Pulmonary artery endothelial cell (primary cell): ENCODE results near the gene LAMTOR4. TPM values are rescaled to one million over a fixed set of nuclear protein-coding genes. Genes with fewer than 3 reads are reported as not detected.
A peak's percentile ranks its signal among the peaks of the same experiment; 100 is the strongest.
"Not testable (repeated sequence)": the region's sequence is repeated elsewhere in the genome, so short reads cannot be mapped to it uniquely, and the experiment has no call there.

Experiments
- DNase-seq: peaks from one replicate; pipeline ENCODE4 v3.0.0-alpha.2; 2011; ENCODE audit warnings: low read depth, low spot score
- total RNA-seq: library from RNA; depleted of rRNA; stranded (reverse); fragments of >200 nt; gene quantifications from 2 replicates; pipeline ENCODE4 v1.2.3, GENCODE V29; 2014

The LAMTOR4 gene
- total RNA-seq, 1 donor from 2014 or later, result 109 TPM

DNA sequence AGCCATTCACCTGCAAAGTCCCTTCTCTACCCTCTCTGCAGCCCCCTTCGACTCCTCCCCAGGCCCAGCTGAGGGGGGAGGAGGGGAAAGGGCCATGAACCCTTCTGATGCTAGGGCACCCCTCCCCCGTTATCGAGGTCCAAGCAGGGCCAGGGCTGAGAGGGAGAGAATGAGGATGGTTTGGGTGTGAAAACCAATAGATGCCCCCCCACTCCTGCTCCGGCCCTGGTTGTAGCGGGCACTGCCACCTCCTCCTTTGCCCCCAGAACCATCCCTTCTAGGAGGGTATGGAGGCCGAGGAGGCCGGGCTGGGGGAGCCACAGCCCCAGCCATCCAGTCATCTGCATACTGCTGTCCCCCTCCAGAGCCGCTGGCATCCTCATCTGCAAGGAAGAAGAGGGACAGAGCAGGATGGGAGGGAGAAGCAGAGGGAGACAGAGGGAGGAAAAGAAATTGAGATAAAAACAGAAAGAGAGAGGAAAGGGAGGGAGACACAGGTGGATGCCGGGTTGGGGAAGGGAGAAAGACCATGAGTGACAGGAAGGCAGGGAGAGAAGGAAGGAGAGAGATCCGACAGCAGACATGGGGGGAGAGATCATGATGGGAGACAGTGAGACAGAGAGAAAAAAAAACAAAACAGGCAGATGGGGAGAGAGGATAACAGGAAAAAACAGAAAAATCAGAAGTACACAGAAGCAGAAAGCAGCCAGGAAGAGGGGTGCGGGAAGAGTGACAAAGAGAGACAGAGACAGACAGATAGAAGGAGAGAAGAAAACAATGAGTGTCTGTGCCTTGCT, 21.6 kb downstream of the LAMTOR4 start:
- DNase-seq, result no peak

DNA sequence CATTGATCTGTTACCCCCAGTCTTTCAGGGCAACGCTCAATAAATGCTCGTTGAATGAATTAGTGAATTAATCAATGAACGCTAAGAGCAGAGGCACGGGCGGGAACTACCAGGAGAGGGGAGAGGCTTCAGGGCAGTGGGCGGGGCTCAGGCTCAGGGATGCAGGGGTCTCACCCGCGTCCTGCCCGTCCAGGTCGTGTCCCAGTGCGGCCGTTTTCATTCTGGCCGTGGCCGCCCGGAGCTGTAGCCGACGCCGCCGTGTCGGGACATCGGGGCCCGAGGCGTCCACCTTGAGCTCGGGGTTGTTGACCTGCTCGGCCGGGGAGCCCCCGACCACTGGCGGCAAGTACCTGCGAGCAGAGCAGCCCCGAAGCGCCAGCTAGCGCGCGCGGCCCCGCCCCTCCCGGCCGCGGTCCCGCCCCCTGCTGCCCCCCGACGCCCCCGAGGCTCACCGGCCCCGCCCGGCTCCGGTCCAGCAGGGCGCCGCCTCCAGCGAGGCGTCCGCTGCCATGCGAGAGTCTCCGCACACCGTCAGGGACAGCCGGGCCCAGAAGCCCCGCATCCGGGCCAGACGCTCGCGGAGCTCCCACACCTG, 22.5 kb downstream of the LAMTOR4 start:
- DNase-seq, result no peak

DNA sequence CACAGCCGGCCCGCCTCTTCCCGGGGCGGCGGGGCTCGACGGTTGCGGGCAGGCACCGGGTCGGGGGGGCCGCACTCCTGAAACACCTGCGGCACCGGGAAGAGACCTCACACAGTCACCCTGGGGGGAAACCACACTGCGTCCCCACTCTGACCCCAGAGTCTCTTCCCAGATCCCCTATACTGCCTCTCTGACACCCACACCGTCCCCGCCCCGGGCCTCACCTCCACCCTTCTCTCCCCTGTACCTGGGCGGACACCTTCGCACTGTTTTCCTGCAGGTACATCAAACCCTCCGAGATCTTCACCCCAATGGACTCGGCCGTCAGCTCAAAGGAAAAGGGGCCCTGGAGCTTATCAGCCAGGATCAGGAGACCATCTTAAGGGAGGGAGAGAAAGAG, 23.1 kb downstream of the LAMTOR4 start:
- DNase-seq, result no peak

DNA sequence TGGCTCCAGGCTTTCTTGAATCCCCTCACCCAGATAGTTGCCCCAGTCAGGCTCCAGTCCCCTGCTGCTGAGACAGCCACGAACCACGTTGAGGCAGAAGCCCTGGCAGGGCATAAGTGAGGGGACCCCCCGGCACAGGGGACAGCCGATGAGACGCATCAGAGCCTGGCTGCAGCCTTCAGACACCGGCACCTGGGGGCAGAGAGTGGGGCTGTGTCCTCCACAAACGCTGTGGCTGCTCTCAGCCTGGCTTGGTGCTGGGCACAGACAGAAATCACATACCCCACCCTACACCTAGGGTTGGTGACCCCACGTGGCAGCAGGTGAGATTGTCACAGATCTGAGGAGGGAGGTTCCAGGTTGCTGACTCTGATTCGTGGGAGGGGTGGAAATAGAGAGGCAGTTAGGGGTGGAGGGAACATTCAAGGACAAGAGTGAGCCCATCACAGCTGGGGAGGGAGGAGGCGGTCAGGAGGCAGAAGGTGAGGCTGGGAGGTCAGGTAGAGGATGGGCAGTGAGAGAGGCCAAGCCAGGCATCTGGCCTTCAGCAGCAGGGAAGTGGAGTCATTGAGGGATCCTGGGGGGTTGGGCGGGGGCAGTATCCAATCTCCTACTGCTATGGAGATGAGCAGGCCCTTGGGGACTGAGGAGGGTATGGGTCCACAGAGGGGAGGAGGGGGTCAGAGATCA, 25.2 kb downstream of the LAMTOR4 start:
- no peak for DNase-seq

DNA sequence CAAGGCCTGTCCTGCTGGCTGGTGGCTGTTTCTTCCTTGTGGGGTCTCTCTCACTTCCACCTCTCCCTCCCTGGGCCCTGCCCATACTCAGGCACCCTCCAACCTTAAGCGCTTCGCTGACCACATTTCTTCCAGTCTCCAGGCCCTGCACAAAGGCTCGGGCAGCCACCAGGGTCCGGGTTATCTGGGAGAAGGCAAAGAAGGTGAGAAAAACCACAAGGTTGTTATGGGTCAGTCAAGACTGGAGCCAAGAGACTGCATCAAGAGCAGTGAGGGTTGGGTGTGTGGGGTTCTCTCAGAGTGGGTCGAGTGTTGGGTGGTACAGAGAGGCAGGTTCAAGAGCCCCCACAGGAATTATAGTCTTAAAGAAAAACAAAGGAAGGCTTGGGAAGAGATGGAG, 25.9 kb downstream of the LAMTOR4 start:
- DNase-seq, result no peak

DNA sequence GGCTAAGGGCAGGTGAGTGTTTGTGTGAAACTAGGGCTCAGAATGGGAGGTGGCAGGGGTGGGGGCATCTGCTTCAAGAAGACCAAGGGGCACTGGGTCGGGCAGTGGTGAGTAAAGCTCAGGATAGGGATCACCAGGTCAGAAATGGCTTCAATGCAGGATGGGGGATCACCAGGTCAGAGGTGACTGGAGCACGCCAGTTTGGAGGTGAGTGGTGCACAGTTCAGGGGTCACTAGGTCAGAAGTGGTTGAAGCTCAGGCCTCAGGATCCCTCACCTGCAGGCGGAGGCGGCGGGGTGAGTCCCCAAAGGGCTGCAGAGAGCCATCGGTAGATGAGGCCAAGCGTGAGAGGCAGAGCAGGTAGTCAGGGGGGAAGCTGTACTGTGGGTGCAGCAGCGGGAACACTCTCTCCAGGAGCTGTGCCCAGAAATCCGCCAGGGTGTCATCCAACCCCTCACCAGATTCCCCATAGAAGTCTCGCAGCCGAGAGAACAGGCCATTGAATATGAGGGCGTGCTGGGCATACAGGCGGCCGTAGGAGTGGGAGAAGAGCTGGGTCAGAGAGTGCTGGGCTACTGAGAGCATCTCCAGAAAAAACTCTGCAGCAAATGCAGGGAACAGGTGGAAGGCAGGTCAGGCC, 26.7 kb downstream of the LAMTOR4 start:
- DNase-seq, result no peak

DNA sequence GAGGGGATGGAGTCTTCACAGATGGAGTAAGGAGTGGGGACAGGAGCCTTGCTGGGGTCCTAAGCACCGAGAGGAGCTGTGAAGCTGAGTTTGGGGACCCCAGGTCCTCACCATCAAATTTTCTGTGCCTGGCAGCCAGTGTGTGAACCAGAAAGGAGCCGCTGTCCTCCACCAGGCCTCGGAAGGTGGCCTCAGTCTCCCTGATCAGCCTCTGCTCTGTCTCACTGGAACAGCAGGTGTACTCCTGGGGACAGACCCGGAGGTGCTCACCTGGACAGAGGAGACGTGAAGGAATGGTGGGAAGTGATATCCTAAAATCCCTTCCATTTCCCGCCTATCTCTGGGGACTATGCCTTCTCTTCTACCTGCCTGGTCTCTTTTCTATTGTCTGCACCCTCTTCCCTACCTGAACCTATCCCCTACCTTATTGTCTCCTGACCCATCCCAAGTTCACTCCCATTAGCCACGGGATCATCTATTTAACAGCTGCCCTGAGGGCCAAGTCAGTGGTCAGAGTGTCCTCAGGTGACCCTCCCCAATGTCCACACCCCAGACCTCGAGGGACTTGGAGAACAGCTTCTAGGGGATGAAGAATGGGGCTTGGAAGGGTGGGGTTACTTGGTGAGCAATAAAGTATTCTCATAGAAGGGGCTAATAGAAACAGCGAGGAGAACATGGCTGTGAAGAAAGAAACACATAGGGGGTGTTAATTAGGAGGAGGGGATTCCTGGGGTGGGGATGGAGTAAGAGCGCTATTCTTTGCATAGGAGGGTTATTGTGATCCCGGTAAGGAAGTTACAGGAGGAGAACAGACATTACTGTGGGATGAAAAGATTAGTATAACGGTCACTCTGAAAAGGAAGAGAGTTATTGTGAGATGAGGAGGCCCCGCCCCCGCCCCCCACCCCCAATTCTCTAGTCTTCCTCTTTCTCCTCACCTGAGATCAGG, 27.7 kb downstream of the LAMTOR4 start:
- DNase-seq, result no peak

DNA sequence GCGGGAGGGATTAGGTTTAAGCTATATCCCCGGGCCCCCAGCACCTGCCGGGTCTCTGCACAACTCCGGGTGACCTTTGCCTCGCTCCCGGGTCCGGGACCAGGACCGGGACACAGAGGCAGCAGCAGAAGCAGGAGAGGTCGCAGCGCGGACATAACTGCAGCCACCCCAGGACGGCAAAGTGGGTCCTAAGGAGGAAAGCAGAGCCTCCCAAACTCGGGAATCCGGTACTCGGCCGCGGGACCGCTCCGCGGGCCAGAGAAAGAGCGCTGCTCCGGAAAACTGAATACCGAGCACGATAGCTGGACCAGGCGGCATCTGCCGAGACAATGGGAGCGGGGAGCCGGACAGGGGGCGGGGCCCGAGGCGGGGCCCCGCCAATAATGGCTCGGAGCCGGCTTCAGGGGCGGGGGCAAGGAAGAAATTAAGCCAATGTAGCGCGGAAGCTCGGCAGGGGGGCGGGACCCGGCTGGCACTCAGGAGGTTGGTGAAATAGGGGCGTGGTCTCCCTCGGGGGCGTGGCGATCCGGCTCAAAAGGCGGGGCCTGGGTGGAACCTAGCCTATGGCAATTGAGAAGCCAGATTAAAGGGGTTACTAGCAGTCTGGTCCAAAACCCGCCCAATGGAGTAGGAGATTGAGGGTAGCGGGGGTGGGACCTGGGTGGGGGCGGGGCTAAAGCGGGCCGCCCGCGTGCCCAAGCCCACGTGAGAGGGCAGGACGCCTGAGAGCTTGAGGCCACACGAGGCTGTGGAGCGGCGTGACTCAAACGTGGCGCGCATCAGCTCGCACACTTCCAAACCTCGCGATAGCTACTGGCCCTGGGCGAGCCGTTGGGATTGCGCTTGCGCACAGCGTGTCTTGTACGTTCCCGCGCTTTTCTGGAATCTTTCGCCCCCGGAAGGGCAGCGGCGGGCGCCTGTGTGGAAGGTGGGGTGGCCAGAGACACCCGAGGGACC, 28.6 kb downstream of the LAMTOR4 start, which contains the start of the genes GPC2 and STAG3:
Gene GPC2, minus strand, starts transcription at position 337 of the 957 bp plus-strand sequence. Its CDS starts 182 bp downstream, at position 155.
Gene STAG3, plus strand, starts transcription at position 874 of the 957 bp plus-strand sequence. CDS start 2,639 bp downstream, outside the sequence.
- peak; percentile 87 for DNase-seq

DNA sequence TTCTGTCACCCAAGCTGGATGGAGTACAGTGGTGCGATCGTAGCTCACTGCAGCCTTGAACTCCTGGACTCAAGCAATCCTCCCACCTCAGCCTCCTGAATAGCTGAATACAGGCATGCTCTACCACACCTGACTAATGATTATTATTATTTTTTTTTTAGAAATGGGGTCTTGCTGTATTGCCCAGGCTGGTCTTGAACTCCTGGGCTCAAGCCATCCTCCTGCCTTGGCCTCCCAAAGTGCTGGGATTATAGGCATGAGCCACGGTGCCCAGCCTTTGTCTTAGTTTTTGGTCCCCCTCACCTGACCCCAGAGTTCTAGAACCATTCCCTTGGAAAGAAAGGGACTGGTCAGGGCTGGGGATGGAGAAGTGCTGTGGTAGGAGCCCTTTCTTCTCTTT, 31.4 kb downstream of the LAMTOR4 start:
- not testable (repeated sequence) for DNase-seq

DNA sequence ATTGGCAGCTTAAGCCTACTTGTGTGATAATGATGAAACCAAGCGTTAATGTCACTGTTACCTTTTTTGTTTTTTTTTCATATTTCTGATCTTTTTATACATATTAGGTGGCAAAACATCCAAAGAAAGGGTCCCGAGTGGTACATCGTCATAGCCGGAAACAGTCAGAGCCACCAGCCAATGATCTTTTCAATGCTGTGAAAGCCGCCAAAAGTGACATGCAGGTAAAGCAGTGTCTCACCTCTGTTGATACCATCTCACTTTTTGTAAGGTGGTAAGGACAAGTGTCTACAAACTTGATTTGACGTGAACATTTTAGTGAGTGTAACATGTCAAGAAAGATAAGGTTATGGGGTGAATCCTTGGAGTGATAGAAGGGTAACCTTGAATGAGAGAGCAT, 33.9 kb downstream of the LAMTOR4 start:
- not testable (repeated sequence) for DNase-seq

DNA sequence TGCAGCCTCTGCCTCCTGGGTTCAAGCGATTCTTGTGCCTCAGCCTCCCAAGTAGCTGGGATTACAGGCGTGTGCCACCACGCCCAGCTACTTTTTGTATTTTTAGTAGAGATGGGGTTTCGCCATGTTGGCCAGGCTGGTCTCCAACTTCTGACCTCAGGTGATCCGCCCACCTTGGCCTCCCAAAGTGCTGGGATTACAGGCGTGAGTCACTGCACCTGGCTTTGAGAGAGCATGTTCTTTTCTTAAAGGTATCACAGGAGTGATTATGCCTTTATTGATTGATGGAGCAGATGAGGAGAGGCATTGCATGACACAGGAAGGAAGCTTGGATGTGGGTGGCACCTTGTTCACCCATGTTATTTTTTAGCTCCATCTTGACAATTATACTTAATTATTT, 34.4 kb downstream of the LAMTOR4 start:
- not testable (repeated sequence) for DNase-seq

DNA sequence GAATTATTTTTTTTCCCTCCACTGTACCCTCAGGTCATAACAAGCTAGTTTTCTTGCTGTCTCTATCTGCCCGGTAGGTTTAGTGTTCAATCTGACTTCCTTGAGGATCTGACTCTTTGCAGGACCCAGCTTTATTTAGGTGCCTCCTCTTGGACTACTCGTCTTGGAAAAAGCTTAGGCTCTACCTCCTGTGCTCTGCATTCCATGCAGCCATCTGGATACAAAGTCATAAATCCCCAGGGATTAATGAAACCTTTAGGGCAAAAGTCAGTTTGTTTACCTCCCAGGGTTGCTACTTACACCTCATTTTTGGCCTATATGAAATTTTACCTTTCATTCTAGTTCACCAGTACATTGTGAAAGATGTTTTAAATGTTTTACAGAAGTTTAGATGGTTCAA, 37.0 kb downstream of the LAMTOR4 start:
- DNase-seq, result no peak

DNA sequence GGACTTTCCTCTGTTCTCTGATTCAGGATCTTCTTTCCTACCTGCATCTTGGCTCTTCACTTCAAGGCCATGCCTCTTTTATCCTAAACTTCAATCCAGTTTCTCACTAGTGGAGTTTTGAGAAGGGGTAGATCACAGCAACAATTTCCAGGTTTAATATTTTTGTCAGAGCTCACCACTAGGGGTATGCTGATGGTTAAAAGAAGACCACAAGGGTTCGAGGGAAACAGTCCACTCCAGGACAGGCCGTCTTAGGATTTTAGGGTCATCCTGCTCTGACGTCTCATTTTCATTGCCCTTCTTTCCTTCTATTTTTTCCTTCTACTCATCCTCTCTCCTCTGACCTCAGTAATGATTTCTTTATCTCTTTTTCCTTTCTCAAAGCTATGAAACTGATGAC, 40.3 kb downstream of the LAMTOR4 start:
- DNase-seq, result no peak

DNA sequence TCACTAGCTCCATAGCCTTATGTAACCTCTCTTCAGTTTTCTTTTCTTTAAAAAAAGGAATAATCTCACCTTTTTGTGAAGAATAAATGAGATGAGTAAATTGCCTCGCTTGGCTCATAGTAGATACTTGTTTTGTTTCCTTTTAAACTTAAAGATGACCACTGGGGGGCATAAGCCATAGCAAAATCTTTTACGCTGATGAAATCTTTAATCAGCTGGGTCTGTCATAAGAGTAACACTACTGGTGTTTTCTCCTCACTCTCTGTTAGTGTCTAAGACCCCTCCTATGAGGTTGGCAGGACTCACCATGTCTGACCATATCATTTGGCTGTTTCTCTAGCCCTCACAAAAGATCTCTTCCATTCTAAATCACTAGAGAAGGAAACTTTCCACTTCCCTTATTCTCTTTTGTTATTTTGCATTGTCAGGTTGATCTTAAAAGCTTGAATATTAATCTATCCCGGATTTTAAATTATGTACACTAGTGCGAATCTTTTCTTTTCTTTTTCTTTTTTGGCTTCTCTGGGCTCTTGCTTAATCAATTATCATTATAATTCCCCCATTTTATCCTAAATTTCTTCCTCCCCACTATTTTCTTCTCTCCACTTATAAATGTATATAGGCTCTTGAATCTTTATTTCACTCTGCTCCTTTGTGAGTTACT, 41.5 kb downstream of the LAMTOR4 start:
- DNase-seq, result no peak

DNA sequence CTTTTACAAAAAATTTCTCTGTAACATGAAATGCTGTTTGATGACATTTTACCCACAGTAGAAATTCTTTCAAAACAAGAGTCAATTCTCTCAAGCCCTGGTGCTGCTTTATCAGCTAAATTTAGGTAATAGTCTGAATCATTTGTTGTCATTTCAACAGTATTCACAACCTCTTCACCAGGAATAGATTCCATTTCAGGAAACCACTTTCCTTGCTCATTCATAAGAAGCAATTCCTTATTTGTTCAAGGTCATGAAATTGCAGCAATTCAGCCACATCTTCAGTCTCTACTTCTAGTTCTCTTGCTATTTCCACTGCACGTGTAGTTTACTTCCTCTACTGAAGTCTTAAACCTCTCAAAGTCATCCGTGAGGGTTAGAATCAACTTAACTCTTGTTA, 43.1 kb downstream of the LAMTOR4 start:
- DNase-seq, result no peak

DNA sequence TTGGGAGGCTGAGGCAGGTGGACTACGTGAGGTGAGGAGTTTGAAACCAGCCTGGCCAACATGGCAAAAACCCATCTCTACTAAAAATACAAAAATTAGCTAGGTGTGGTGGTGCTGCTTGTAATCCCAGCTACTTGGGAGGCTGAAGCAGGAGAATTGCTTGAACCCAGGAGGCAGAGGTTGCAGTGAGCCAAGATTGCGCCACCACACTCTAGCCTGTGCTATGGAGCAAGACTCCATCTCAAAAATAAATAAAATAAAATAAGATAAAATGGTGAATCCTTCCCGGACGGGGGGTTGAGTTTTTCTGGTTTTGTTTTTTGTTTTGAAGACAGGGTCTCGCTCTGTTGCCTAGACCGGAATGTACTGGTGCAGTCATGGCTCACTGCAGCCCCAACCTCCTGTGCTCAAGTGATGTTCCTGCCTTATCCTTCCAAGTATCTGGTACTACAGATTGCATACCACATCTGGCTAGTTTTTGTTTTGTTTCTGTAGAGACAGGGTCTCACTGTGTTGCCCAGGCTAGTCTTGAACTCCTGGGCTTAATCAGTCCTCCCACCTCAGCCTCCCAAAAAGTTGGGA, 43.7 kb downstream of the LAMTOR4 start:
- not testable (repeated sequence) for DNase-seq

DNA sequence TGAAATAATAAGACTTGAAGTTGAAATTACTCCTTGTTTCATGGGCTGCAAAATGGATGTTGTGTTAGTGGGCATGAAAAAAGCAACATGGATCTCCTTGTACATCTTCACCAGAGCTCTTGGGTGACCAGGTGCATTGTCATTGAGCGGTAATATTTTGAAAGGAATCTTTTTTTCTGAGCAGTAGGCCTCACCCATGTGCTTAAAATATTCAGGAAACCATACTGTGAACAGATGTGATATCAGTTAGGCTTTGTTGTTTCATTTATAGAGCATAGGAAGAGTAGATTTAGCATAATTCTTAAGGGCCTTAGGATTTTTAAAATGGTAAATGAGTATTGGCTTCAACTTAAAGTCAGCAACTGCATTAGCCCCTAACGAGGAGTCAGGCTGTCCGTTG, 44.3 kb downstream of the LAMTOR4 start:
- no peak for DNase-seq

DNA sequence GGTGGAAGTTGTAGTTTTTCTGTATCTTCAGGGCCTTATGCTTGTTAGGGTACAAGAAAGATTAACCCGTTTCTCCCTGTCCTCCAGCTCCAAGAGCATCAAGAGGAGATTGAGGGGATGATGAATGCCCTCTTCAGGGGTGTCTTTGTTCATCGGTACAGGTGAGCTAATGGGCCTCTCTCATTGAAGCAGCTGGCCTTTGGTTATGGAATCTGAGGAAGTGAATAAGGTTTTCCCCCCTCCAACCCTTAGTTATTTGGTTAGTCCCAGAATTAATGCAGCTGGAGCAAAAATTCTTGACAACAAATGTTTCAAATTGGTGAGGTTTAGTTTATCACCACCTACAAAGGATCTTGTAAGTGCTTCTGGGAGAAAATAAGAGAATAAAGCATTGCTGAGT, 46.5 kb downstream of the LAMTOR4 start:
- DNase-seq, result no peak

DNA sequence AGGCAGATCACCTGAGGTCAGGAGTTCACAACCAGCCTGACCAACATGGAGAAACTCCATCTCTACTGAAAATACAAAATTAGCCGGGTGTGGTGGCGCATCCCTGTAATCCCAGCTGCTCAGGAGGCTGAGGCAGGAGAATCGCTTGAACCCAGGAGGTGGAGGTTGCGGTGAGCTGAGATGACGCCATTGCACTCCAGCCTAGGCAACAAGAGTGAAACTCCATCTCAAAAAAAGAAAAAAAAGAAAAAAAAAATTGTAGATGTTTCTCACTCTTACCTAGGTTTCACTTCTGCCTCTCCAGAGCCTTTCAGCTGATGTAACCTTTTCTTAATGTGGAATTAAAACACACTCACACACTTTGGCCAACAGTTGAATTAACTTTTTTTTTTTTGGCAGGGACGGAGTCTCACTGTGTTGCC, 47.2 kb downstream of the LAMTOR4 start:
- DNase-seq, result not testable (repeated sequence)
